ENCODE measurements around the gene MRPL41. TPM values are rescaled to one million over a fixed set of nuclear protein-coding genes. Genes with fewer than 3 reads are reported as not detected.

MRPL41 gene
- total and polyA plus RNA-seq, 2 of the 13 experiments (the other 11 are each of a cell fraction or from before 2014, with no cell fraction given): 20.9 to 54.0 TPM

DNA sequence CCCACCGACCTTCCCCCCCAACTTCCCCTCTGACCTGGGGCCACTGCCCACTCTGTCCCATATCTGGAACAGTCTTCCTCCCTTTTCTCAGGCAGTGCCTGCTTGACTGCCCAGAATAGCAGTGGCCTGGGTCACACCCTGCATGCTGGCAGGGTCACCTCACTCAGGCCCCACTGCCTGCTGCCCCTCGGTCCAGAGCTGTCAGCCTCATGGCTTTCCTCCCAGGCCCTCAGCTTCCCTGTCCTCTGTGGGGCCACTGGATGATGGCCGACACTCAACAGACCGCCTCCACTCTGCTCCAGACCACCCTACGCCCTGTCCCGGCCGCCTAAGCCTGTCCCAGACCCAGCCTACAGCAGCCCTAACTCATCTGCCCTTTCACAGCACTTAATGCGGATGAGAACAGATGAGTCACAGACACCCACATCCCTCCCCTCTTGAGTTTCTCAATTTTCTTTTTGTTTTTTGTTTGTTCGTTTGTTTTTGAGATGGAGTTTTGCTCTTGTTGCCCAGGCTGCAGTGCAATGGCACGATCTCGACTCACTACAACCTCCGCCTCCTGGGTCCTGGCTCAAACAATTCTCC lies 7.4 kb upstream of the MRPL41 start:
- intact Hi-C loops (cut with micrococcal nuclease; ENCODE audit: unreplicated experiment): no loop called here

More for the DNA sequence above, 7.4 kb upstream of the MRPL41 start:
- no peak overlapping the region for H3K4me2 ChIP-seq (ENCODE audit: low read depth, low read length)
- ChIA-PET CTCF (ENCODE audit: low intra/inter-chr PET ratio, low total read pairs) (no interaction called here), POLR2A (no interaction called here)
- no peaks in the 10 kb centered on the region for H3K36me3 ChIP-seq (replicated peaks in 1 of 2; ENCODE audit: control insufficient read depth in 1 of 2, insufficient read depth in 2 of 2, low read length in 2 of 2)
- ATAC-seq (no peak; the same call in 2 of the 3 replicates), DNase-seq (ENCODE audit: low spot score) (no peak), FAIRE-seq (no peak)
- WGBS (ENCODE audit: low lambda C conversion rate): 64% methylated on average over 12 of the region's 12 CpGs
- no peak overlapping the region for H3K4me3 ChIP-seq (replicated peaks in 1 of 3; ENCODE audit: insufficient read depth in 1 of 3, low read depth in 2 of 3, low read length in 3 of 3)
- peaks cover 10% of the 10 kb centered on the region; the same call in 1 of the 2 replicates for H3K9me3 ChIP-seq (ENCODE audit: low read length)
- peaks cover 0 to 2% of the 10 kb centered on the region in 2 experiments; a peak in 2 of 5 replicates for H3K27me3 ChIP-seq (ENCODE audit: control insufficient read depth in 1 of 2, insufficient read depth in 2 of 2, low read length in 2 of 2)
- no peak overlapping the region for H2AFZ ChIP-seq (ENCODE audit: low read length)
- no peaks in the 10 kb centered on the region for H3K79me2 ChIP-seq (ENCODE audit: insufficient read depth, low read length)
- H4K20me1 ChIP-seq (ENCODE audit: insufficient read depth, low read length): no peaks in the 10 kb centered on the region
- in situ Hi-C loops (cut with HindIII; ENCODE audit: extremely low pct_ligation_motif_present, low pct_unique_long_range_greater_than_20kb): no loop called here
- no peak overlapping the region for H3K27ac ChIP-seq (ENCODE audit: extremely low read length, insufficient read depth, low read length)
- BruUV-seq (replicated peaks): no TSS peak
- H3K9ac ChIP-seq (ENCODE audit: insufficient read depth, low read depth, low read length): no peak overlapping the region
- H3K4me1 ChIP-seq (ENCODE audit: insufficient read depth, low read length): no peaks in the 10 kb centered on the region; the same call in 1 of the 2 replicates
- TF ChIP-seq, protein P1, sequence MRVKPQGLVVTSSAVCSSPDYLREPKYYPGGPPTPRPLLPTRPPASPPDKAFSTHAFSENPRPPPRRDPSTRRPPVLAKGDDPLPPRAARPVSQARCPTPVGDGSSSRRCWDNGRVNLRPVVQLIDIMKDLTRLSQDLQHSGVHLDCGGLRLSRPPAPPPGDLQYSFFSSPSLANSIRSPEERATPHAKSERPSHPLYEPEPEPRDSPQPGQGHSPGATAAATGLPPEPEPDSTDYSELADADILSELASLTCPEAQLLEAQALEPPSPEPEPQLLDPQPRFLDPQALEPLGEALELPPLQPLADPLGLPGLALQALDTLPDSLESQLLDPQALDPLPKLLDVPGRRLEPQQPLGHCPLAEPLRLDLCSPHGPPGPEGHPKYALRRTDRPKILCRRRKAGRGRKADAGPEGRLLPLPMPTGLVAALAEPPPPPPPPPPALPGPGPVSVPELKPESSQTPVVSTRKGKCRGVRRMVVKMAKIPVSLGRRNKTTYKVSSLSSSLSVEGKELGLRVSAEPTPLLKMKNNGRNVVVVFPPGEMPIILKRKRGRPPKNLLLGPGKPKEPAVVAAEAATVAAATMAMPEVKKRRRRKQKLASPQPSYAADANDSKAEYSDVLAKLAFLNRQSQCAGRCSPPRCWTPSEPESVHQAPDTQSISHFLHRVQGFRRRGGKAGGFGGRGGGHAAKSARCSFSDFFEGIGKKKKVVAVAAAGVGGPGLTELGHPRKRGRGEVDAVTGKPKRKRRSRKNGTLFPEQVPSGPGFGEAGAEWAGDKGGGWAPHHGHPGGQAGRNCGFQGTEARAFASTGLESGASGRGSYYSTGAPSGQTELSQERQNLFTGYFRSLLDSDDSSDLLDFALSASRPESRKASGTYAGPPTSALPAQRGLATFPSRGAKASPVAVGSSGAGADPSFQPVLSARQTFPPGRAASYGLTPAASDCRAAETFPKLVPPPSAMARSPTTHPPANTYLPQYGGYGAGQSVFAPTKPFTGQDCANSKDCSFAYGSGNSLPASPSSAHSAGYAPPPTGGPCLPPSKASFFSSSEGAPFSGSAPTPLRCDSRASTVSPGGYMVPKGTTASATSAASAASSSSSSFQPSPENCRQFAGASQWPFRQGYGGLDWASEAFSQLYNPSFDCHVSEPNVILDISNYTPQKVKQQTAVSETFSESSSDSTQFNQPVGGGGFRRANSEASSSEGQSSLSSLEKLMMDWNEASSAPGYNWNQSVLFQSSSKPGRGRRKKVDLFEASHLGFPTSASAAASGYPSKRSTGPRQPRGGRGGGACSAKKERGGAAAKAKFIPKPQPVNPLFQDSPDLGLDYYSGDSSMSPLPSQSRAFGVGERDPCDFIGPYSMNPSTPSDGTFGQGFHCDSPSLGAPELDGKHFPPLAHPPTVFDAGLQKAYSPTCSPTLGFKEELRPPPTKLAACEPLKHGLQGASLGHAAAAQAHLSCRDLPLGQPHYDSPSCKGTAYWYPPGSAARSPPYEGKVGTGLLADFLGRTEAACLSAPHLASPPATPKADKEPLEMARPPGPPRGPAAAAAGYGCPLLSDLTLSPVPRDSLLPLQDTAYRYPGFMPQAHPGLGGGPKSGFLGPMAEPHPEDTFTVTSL (CRISPR knock-in tag; IDR thresholded peaks at IDR 0.05; ENCODE audit: borderline replicate concordance): no peak
- TF ChIP-seq SAFB2 (CRISPR knock-in tag; IDR thresholded peaks at IDR 0.05; ENCODE audit: borderline replicate concordance, low read depth) (no peak), NR2F2 (IDR thresholded peaks at IDR 0.05; ENCODE audit: borderline replicate concordance, low read depth) (no peak), ZBTB42 (CRISPR knock-in tag; IDR thresholded peaks at IDR 0.05) (no peak), MAFG (CRISPR knock-in tag; IDR thresholded peaks at IDR 0.05) (no peak), ZNF274 (CRISPR knock-in tag; IDR thresholded peaks at IDR 0.05) (no peak)
- TF ChIP-seq, protein P2, sequence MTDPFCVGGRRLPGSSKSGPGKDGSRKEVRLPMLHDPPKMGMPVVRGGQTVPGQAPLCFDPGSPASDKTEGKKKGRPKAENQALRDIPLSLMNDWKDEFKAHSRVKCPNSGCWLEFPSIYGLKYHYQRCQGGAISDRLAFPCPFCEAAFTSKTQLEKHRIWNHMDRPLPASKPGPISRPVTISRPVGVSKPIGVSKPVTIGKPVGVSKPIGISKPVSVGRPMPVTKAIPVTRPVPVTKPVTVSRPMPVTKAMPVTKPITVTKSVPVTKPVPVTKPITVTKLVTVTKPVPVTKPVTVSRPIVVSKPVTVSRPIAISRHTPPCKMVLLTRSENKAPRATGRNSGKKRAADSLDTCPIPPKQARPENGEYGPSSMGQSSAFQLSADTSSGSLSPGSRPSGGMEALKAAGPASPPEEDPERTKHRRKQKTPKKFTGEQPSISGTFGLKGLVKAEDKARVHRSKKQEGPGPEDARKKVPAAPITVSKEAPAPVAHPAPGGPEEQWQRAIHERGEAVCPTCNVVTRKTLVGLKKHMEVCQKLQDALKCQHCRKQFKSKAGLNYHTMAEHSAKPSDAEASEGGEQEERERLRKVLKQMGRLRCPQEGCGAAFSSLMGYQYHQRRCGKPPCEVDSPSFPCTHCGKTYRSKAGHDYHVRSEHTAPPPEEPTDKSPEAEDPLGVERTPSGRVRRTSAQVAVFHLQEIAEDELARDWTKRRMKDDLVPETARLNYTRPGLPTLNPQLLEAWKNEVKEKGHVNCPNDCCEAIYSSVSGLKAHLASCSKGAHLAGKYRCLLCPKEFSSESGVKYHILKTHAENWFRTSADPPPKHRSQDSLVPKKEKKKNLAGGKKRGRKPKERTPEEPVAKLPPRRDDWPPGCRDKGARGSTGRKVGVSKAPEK (CRISPR knock-in tag; IDR thresholded peaks at IDR 0.05; ENCODE audit: borderline replicate concordance): no peak
- TF ChIP-seq, protein P3, sequence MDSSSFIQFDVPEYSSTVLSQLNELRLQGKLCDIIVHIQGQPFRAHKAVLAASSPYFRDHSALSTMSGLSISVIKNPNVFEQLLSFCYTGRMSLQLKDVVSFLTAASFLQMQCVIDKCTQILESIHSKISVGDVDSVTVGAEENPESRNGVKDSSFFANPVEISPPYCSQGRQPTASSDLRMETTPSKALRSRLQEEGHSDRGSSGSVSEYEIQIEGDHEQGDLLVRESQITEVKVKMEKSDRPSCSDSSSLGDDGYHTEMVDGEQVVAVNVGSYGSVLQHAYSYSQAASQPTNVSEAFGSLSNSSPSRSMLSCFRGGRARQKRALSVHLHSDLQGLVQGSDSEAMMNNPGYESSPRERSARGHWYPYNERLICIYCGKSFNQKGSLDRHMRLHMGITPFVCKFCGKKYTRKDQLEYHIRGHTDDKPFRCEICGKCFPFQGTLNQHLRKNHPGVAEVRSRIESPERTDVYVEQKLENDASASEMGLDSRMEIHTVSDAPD (CRISPR knock-in tag; IDR thresholded peaks at IDR 0.05): no peak

All from HepG2 (cell line).